IPS-18a (cell line): Measurements from ENCODE around the gene NGFR.

Source experiments
- H3K27ac ChIP-seq: one replicate; pipeline ENCODE4 v1.5.1; 2013; ENCODE audit warnings: low read length
- H3K27me3 ChIP-seq: one replicate; pipeline ENCODE4 v1.6.1; 2013; ENCODE audit warnings: mild to moderate bottlenecking, low read length; ENCODE audit not compliant: control insufficient read depth, insufficient read depth
- H3K36me3 ChIP-seq: one replicate; pipeline ENCODE4 v1.6.1; 2013; ENCODE audit warnings: low read depth, low read length; ENCODE audit not compliant: control insufficient read depth
- H3K4me1 ChIP-seq: one replicate; pipeline ENCODE4 v1.6.1; 2013; ENCODE audit warnings: low read depth, low read length; ENCODE audit not compliant: control insufficient read depth
- H3K4me3 ChIP-seq: one replicate; pipeline ENCODE4 v1.5.1; 2013; ENCODE audit warnings: low read length
- H3K9ac ChIP-seq: one replicate; pipeline ENCODE4 v1.6.1; 2013; ENCODE audit warnings: mild to moderate bottlenecking, low read length, moderate library complexity
- H3K9me3 ChIP-seq: one replicate; pipeline ENCODE4 v1.6.1; 2013; ENCODE audit warnings: low read depth, low read length; ENCODE audit not compliant: control insufficient read depth

Gene NGFR

GRCh38 chr17:49521471-49522356 lies 26.6 kb downstream of the NGFR start:
- no peak overlapping the region for H3K4me3 ChIP-seq
- H3K4me1 ChIP-seq: no peaks in the 10 kb centered on the region
- no peaks in the 10 kb centered on the region for H3K36me3 ChIP-seq
- H3K9me3 ChIP-seq: no peaks in the 10 kb centered on the region
- H3K9ac ChIP-seq: no peak overlapping the region
- H3K27ac ChIP-seq: no peak overlapping the region
- H3K27me3 ChIP-seq: no peaks in the 10 kb centered on the region

- Histone ChIP-seq H3K4me1 (no peaks in the 10 kb centered on the region), H3K27ac (no peak overlapping the region), H3K4me3 (no peak overlapping the region), H3K9me3 (no peaks in the 10 kb centered on the region), H3K36me3 (no peaks in the 10 kb centered on the region), H3K9ac (no peak overlapping the region), H3K27me3 (no peaks in the 10 kb centered on the region)
Measured at GRCh38 chr17:49522357-49522890, 27.3 kb downstream of the NGFR start.

GRCh38 chr17:49523196-49523595 lies 28.1 kb downstream of the NGFR start:
- Histone ChIP-seq H3K9me3 (no peaks in the 10 kb centered on the region), H3K27me3 (no peaks in the 10 kb centered on the region), H3K36me3 (no peaks in the 10 kb centered on the region), H3K27ac (no peak overlapping the region), H3K4me1 (no peaks in the 10 kb centered on the region), H3K9ac (no peak overlapping the region), H3K4me3 (no peak overlapping the region)

GRCh38 chr17:49523706-49524472 lies 28.8 kb downstream of the NGFR start:
- no peak overlapping the region for H3K27ac ChIP-seq
- no peak overlapping the region for H3K9ac ChIP-seq
- H3K4me3 ChIP-seq: no peak overlapping the region
- no peaks in the 10 kb centered on the region for H3K9me3 ChIP-seq
- H3K27me3 ChIP-seq: no peaks in the 10 kb centered on the region
- H3K36me3 ChIP-seq: no peaks in the 10 kb centered on the region
- H3K4me1 ChIP-seq: no peaks in the 10 kb centered on the region

- Histone ChIP-seq H3K4me1 (no peaks in the 10 kb centered on the region), H3K9me3 (no peaks in the 10 kb centered on the region), H3K27ac (no peak overlapping the region), H3K27me3 (no peaks in the 10 kb centered on the region), H3K4me3 (no peak overlapping the region), H3K36me3 (no peaks in the 10 kb centered on the region), H3K9ac (no peak overlapping the region)
Measured at GRCh38 chr17:49524473-49525359, 29.6 kb downstream of the NGFR start.

- Histone ChIP-seq H3K4me1 (no peaks in the 10 kb centered on the region), H3K27ac (no peak overlapping the region), H3K9me3 (no peaks in the 10 kb centered on the region), H3K9ac (no peak overlapping the region), H3K27me3 (no peaks in the 10 kb centered on the region), H3K36me3 (no peaks in the 10 kb centered on the region), H3K4me3 (no peak overlapping the region)
Measured at GRCh38 chr17:49525831-49526741, 31.0 kb downstream of the NGFR start.

- Histone ChIP-seq H3K27me3 (no peaks in the 10 kb centered on the region), H3K4me1 (no peaks in the 10 kb centered on the region), H3K4me3 (no peak overlapping the region), H3K27ac (no peak overlapping the region), H3K36me3 (no peaks in the 10 kb centered on the region), H3K9me3 (no peaks in the 10 kb centered on the region), H3K9ac (no peak overlapping the region)
Measured at GRCh38 chr17:49527927-49528651, 33.0 kb downstream of the NGFR start.

- no peaks in the 10 kb centered on the region for H3K27me3 ChIP-seq
- H3K4me1 ChIP-seq: no peaks in the 10 kb centered on the region
- H3K4me3 ChIP-seq: no peak overlapping the region
- no peaks in the 10 kb centered on the region for H3K9me3 ChIP-seq
- H3K9ac ChIP-seq: no peak overlapping the region
- no peaks in the 10 kb centered on the region for H3K36me3 ChIP-seq
- H3K27ac ChIP-seq: no peak overlapping the region
Measured at GRCh38 chr17:49528966-49529365, 33.9 kb downstream of the NGFR start.

GRCh38 chr17:49530118-49530517 lies 35.0 kb downstream of the NGFR start:
- Histone ChIP-seq H3K27ac (no peak overlapping the region), H3K36me3 (no peaks in the 10 kb centered on the region), H3K4me1 (no peaks in the 10 kb centered on the region), H3K9me3 (no peaks in the 10 kb centered on the region), H3K4me3 (no peak overlapping the region), H3K9ac (no peak overlapping the region), H3K27me3 (no peaks in the 10 kb centered on the region)

- Histone ChIP-seq H3K4me1 (peaks cover 20% of the 10 kb centered on the region), H3K36me3 (no peaks in the 10 kb centered on the region), H3K27me3 (no peaks in the 10 kb centered on the region), H3K9ac (no peak overlapping the region), H3K27ac (no peak overlapping the region), H3K9me3 (no peaks in the 10 kb centered on the region), H3K4me3 (no peak overlapping the region)
Measured at GRCh38 chr17:49543860-49544259, 48.8 kb downstream of the NGFR start.
